ENCODE data around the gene SCN9A.
"Not testable (repeated sequence)": the region's sequence is repeated elsewhere in the genome, so short reads cannot be mapped to it uniquely, and the experiment has no call there.

SCN9A gene

DNA sequence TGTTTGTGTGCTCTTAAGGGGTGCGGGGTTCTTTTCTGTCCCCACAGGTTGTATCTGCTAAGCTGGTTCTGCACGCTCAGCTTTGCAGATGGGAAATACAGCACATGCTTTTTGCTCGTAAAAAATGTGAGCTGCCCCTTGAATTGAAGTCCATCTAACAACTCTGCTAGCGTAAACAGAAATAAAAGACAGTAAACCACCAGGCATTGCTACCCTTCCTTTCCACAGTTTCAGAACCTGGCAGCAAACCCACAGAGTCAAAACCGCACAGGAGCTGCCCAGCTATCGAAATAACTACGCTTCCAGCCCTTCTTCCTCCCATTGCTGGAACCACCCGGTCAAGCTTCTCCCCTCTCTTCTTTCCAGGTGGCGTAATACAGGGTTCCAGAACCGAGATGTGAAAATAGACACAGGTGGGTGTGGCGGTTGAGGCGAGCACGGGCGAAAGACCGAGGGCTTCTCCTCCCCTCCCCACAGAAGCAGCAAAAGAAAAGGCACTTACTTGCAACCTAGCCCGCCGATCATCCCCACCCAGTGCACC lies 479 bp downstream of the SCN9A start:
- DNase-seq (ENCODE audit: low read depth), result no peak

DNA sequence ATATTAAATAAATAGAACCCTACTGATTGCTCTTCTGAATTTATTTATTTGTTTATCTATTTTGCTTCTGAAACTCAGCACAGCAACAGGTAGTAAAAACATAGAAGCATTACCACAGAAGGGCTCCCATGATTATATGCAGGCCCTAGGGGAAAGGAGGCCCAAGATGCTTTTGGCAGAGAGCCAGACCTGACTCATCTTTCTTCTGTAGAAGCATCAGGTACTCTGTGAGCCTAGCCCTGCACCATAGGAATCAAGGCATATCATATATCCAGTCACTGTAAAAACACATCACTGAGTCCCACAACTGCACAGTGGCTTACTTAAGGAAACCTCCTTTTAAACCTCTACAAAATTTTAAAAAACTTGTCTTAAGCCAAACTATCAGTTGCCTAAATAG lies 1.8 kb downstream of the SCN9A start:
- DNase-seq (ENCODE audit: low read depth), result no peak

DNA sequence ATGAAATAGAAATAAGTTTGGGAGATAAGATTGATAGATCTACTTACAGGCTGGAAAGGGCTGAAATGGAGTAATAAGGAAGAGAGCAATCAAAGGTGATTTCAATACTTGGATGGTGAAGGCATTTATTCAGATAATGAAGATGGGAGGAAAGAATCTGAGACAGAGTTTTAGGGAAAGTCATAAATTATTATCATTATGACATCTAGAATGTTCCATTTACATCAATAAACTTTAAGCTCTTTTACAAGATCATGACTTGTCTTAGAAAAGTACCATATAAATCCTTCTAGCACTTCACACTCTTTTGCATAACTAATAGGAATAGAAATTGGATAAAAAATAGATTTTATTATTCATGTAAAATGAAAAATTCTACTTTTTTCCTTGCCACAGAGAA lies 2.2 kb downstream of the SCN9A start:
- DNase-seq (ENCODE audit: low read depth), result no peak

DNA sequence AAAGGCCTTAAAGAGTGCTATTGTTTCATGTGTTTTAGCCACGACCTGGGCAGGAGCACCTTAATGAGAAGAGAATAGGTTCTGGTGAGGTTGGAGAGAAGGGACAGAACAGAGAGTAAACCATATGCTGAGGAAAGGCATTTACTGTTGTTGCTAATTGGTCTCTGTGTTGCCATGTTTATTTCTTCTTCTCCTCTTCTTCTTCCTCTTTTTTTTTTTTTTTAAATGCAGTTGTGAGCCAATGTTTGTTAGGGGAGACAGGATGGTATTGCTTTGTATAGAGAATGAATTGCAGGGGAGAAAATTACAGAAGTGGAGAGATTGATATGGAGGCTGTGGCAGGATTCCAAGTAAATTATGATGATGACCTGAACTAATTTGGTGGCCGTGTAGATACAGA lies 2.6 kb downstream of the SCN9A start:
- no peak for DNase-seq (ENCODE audit: low read depth)

DNA sequence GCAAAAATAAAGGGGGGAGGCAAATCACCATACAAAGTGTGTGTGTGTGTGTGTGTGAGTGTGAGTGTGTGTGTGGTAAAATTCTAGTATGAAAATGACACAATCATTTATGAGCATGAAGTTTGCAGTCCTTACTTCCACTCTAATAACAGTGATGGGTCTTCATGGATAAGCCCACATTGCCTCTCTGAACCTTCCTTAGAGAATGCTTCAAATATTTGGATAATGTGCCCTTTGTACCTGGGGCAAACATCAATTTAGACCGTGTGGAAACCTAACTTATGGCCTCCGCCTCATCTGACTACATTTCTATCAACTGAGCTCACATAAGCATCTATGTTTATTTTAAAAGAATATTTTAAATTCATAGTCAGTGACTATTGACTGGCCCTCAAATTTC lies 3.7 kb downstream of the SCN9A start:
- no peak for DNase-seq (ENCODE audit: low read depth)

DNA sequence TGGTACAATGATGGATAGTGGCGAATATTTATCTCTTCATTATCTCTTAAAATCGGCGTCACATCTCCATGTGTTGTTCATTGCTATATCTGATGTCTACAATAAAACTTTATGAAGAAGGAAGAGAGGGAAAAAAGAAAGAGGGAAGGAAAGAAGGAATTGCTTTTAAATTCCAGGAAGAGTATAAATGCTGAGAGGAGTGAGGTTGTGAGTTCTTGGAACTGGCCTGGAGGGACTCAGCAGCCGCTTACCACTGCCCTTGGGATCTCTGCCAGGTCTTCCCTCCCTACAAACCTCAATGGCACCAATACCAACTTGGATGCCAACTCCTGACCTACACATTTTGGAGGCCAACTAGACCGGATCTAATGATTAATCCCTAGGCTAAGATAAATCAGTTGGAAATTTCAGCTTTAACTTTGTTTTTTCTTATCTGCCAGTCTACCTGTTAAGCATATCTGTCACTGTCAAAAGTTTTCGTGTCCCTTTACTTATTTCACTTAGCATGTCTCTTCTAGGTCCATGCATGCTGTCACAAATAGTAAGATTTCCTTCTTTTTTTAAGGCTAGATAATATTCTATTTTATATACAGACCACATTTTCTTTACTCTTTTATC lies 9.8 kb downstream of the SCN9A start:
- no peak for DNase-seq (ENCODE audit: low read depth)

DNA sequence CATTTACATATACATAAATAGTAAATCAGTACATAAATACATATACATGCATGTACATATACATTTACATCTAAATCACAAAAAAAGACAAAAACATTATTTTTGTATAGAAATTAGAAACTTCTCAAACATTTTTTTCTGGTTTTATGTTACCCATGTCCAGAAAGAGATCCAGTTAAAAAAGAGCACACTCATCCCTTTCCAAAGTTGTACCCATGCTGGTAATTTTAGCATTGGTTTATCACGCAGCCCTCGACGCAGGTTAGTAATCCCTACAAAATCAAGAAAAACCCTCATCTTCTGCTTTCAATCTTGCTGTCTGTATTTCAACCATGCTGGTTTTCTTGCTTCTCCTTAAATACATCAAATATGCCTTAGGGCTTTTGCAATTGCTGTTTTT lies 10.5 kb downstream of the SCN9A start:
- DNase-seq (ENCODE audit: low read depth), result no peak

DNA sequence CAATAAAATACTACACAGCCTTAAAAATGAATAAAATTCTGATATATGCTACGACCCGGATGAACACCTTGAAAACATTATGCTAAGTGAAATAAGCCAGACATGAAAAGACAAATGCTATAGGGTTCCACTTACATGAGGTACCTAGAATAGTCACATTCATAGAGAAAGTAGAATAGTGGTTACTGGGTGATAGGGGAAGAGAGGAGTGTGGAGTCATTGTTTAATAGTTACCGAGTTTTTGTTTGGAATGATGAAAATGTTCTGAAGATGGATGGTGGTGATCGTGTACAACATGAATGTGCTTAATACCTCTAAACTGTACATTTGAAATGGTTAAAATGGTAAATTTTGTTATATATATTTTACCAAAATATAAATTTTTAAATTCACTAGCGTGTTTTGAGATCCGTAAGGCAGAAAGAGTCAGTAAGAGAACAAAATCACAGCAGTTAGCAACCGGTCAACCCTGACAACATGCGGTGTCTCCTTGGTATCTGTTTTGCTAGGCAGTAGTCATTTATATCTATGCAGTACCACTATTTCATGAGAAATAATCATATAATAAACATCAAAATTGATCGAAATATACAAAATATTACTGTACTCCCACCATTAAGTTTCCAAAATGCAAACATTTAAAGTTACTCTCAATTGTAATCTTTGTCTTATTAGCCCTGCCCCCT lies 11.1 kb downstream of the SCN9A start:
- DNase-seq (ENCODE audit: low read depth), result no peak

DNA sequence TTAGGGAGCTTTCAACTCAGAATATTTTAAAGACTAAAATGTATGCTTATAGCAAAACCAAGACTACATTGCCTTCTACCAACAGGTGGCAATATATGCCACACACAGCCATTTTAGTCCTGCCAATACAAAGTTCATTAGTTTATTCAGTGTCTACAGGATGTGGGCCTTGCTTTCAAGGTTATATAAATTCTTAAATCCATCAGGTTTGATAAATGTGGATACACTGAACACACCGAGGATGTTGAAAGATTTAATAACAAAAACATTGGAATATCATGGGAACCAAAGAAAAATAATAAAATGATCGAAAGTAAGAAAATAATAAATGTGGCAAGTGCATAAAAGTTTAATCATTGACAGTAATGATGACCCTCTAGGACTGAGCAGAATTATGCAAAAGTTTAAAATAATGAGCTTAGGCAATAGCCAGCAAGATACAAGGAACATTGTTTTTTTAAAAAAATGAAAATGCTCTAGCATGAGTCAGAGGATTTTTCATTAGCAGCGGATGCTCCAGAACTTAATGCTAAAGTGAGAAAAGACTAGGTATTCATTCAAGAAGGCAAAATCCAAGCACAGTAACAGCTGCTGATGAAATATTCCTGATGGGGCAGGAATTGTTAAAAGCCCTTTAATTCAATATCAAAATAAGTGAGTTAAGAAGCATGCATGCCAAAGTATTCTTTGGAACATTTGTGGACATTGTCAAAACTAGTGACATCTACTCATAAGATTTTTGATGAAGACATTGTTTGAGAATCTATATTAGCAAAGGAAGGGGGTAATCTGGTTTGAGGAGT lies 14.2 kb downstream of the SCN9A start:
- no peak for DNase-seq (ENCODE audit: low read depth)

DNA sequence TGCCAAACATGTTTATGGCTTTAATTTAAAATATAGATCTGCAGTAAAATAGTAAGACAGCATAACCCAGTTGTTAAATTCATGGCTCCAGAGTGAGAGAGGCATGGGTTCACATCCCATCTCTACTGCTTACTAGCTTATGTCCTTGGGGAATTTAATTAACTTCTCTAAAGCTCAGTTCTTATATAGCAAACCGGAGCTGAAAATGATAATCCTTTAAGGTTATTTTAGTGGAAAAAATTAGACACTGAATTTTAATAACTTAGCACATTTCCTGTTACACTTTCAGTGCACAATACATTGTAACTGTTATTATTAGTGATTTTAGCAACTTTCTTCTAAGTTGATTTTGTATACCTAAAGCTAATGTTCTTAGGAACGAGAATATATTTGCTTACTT lies 14.8 kb downstream of the SCN9A start:
- no peak for DNase-seq (ENCODE audit: low read depth)

DNA sequence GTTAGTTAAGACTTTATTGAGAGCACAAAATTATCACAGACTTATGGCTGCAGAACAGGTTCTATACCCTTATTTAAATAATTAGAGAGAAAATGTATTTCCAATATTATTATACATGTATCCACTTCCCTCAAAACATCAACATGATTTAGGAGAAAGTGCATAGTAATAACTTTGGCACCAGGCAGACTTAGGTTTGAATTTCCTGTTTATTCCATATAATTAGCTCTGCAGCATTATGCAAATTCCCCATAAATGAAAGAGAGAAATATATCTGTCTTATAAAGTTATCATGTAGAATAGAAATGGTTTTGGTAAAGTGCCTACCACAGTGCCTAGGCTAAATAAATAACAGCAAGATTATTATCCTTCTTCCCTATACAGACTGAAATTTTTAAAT lies 15.3 kb downstream of the SCN9A start:
- DNase-seq (ENCODE audit: low read depth), result no peak

DNA sequence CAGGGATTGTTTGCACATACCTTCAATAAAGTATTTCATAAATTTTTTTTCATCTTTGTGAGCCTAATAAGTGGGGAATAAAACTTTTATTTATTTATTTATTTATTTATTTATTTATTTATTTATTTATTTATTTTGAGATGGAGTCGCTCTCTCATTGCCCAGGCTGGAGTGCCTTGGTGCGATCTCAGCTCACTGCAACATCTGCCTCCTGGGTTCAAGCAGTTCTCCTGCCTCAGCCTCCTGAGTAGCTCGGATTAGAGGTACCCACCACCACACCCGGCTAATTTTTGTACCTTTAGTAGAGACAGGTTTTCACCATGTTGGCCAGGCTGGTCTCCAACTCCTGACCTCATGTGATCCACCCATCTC lies 17.8 kb downstream of the SCN9A start:
- not testable (repeated sequence) for DNase-seq (ENCODE audit: low read depth)

DNA sequence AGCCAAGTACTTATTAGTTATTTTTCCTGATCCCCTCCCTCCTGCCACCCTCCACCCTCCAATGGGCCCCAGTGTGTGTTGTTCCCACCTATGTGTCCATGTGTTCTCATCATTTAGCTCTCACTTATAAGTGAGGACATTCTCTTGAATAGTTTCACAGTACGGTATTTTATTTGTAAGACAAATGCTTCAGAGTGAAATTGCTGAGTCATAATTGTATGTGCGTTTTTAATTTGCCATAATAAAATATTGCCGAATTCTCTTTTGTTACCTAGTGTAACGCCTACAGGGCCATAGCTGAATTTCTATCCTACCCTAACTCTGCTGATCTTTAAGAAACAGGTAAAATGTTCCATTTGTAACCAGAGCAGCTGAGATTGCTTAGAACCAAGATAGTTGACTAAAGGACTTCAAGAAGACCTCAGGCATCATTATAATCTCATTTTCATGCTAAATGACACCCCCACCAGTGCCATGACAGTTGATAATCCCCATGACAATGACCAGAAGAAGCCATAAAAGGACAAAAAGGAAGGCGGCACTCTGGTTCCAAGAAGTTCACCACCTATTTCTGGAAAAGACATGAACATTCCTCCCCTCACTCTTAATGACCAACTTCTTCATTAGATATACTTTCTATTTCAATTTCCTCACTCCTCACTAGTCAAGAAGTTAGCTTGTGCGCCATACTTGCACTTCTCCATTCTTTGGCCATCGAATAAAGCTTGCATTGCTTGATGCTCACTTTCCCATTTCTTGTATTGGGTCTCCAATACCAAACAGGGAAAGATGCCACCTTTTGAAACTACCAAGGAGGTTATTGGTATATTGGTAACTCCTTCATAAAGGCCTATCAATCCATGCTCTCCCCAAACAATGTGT lies 18.4 kb downstream of the SCN9A start:
- no peak for DNase-seq (ENCODE audit: low read depth)

DNA sequence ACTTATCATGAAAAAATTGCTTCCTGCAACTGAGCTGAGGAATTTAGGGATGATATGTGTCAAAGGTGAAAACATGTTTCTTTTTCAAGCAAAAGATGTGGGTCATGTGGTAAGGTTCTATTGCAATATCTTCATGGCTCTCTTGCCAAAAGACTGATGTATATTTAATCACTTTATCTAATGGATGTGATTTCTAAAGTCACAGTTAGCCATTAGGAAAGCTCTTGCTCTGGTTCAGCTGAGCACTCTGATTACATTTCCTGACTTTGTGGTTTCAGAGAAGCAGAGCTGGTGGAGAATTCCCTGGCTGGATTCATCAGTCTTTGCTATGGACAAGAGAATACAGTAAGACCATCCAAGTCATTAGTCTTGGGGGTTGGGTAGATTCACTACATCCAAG lies 24.4 kb downstream of the SCN9A start:
- DNase-seq (ENCODE audit: low read depth), result no peak

DNA sequence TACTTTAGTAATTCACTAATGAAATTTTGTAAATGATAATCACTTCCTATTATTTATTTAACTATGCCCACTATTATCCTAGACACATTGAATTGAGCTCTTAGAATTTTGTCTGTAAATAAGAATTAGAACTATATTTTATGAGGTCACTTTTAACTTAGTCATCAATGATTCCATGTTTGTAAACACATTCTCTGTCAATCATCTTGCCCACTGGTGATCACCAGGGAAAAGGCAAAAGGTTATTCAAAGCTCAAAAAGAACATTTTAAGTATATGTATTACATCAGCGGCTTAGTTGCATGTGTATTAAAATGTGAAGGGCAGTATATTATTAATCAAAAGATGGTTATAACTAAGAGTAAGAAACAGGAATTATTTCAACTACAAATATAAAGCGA lies 25.2 kb downstream of the SCN9A start:
- DNase-seq (ENCODE audit: low read depth), result no peak

DNA sequence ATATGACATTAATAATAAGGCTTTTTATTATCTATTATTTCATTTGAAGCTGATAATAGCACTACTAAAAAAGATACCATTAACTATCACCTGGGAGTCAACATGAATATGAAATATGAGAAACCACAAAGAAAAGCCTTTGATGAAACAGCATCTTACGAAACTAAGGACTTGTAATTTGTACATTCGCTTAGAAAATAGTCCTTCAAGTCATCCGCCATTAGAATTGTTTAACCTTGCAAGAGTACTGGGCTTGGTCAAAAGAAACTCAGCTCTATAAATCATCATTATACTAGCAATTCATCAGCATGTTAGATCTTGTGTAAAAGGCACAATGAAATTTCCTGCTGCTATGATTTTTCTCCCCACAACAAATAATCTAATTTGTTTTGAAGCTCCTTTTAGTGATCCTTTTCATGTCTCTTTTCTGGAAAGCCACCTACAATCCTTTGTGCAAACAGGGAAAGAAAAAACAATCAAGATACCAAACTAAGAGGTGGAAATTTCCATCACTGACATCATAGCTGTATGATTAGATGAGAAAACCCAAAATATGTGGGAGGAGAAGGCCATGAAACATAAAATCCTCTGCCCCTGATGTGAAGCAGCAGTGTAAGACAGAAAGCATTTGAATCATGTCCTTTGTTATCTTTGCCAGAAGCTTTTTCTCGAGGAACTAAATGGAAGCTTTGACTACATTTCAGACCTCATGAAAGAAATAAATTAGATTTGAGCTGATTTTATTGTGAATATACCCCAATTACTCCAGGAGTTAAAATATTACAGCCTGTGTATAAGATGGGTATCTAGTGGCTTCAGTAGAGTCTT lies 31.2 kb downstream of the SCN9A start:
- DNase-seq (ENCODE audit: low read depth), result no peak

DNA sequence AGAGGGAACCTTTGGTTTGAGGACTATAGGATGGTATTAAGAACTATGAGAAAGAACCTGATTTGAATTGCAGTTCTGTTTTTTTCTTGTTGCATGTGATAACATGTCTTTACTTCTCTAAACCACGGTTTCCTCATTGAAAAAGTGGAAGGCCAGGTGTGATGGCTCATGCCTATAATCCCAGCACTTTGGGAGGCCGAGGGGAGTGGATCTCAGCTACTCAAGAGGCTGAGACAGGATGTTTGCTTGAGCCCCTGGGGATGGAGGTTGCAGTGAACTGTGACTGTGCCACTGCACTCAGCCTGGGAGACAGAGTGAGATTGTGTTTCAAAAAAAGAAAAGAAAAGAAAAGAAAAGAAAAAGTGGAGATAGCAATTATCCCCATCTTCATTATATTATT lies 32.3 kb downstream of the SCN9A start:
- no peak for DNase-seq (ENCODE audit: low read depth)

DNA sequence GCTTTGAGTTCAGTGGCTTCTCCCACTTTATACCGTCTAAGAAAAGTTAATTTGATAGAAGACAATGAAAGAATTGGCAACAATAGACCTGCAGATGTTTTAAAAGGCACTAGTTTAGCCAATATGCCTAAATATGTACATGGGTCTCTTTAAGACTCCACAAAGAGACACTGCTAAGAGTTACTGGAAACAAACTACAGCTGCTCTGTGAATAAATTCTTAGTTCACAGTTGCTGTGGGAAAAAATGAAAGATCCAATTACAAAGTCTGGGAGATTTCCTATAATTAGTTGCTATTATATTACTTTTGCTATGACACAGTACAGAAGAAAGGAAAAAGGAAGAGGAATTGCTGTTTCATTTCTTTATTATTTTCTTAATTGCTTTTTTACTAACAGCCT lies 34.3 kb downstream of the SCN9A start:
- DNase-seq (ENCODE audit: low read depth), result no peak

DNA sequence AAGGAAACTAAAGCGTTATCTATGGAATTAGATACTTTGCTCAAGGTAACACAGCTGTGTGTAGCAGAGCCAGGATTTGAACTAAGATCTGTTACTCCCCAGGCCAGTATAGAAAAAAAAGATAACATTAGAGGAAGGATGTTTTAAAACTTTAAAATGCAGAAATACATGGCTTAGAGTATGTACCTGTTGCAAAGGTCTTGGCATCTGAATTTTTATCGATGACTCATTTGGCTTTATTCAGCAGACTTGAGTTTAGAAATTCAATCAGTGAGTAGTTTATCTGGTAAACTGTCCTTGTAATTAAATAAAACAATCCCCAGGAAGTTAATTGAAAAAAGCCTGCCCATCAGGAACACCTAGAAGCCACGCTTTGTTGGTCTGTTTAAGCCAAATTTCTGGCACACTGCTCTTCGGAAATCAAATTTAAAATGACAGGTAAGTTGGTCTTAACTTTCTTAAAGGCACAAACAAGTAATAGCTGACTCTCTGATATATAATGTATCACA lies 36.9 kb downstream of the SCN9A start:
- no peak for DNase-seq (ENCODE audit: low read depth)

DNA sequence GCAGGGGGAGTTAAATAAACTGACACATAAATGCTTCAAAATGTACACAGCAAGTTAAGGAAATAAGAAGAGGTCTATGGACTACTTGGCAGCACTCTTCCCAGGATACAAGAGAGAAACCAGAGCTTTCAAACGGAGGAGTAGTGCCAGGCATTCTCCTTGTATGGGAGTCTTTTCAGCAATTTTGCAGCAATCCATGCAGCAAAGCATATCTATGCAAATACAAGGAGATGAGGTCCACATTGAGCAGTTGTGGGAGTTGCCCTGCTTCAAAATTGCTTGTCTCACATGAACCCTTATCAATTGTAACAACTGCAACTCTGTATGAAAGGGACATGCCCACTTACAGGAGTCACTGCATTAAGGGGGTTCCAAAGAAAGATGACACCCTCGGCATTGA lies 37.8 kb downstream of the SCN9A start:
- DNase-seq (ENCODE audit: low read depth), result no peak

DNA sequence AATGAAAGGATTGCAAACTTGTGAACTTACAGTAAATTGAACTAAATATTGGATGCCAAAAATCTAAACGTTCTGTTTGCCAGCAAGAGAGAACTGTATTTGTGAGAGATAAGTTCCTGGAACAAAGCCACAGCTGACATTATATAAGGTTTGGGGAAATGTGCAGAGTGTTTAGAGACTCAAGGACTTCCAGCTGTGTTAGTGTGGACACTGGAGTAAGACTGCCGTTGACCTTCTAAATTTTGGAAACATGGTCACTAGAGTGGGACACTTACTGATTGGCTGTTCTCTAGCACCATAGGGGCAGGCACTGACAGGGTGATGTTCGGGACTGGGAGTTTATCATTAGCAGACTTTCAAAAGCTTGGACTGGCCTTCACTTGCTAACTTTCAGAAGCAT lies 40.5 kb downstream of the SCN9A start:
- no peak for DNase-seq (ENCODE audit: low read depth)
